Heart left ventricle (tissue), 13 donors: ENCODE data around the gene HACE1.

Source experiments
- CTCF ChIP-seq, 12 donors: fragments of 200-600 bp; sonication (generic) in 4 of 12; IDR thresholded peaks; one replicate each; pipeline versions ENCODE4 v1.5.0 to v1.8.0; 2018 to 2022; ENCODE audit warnings: antibody characterized with exemption in 12 of 12, mild to moderate bottlenecking in 5 of 12
- POLR2A ChIP-seq, 2 donors: fragments of 450-650 bp; IDR thresholded peaks; one replicate each; pipeline ENCODE4 v1.6.1; 2017; ENCODE audit warnings: antibody characterized with exemption in 2 of 2, mild to moderate bottlenecking in 2 of 2, moderate library complexity in 2 of 2
- donor health status: ischemic (EF 13 %, LVEDD 7.1; RV severe dilation, severe dysfunction).
- donor health status: DM: no; HTN: yes; CAD: no.
- donor health status: DM: no; HTN: no; CAD: no.
- donor health status: ischemic (EF 25% LVEDD 6.9; RV normal size, moderate dysfunction).
- donor health status: ischemic (EF 25% LVEDD 5.7; RV mildly dilated, moderate dysfunction).
- donor health status: ischemic (EF 35%, LVEDD 5.7; RV mildly dilated, moderate dysfunction).
- donor health status: nonischemic (EF 11% LVEDD 7.7; RV severe dilation, severe dysfunction).
- donor health status: DM: yes; HTN: yes; CAD: no.
- donor health status: PGD.
- donor health status: ischemic (EF 29% LVEDD 5.4; RV normal size, mild dysfunction).
- donor health status: nonischemic (EF 23%, LVEDD 6.1; RV moderate dilation, normal function).

- TF ChIP-seq CTCF (IDR thresholded peaks at IDR 0.05) (no peak), POLR2A (IDR thresholded peaks at IDR 0.05) (no peak)
Measured at GRCh38 chr6:104828478-104828877, 31.2 kb downstream of the HACE1 start.
